EH (cell line): ENCODE data around the gene TRAF3IP3.

Experiments used
- DNase-seq: peaks from one replicate; pipeline ENCODE4 v3.0.0-alpha.2; 2015; ENCODE audit warnings: low read depth

Gene TRAF3IP3

DNA sequence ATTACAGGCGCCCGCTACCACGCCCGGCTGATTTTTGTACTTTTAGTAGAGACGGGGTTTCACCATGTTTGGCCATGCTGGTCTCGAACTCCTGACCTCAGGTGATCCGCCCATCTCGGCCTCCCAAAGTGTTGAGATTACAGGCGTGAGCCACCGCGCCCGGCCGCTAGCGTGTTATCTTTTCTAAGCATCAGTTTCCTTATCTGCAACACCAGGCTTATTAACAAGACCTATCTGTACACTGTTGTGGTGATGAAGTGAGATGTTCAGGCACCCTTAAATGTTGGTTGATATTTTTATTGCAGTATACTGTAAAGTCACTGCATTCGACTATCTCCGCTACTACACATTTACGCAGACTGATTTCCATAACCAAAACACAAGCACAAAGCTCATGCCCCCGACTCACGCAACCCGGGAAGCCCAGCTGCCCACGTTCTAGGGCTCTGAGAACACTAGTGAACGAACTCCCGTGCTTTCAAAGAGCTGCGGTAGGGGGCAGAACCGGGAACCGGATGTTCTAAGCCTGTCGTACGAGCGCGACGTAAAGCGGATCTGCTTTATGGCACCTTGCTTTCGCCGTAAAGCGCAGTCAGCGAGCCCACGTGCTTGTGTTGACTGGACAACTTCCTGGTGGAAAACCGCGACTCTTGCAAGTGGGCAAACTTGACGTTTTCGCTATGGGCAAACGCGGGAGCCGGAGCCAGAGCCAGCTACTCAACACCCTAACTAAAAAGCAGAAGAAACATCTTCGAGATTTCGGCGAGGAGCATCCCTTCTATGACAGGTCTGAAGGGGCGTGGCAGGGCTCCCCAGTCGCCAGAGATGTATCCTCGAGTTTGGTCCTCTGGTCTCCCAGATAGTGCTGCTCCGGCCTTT is 71.8 kb downstream of the TRAF3IP3 start, which contains the start of gene UTP25:
UTP25 (plus strand) TSS at position 589 of the 879 bp plus-strand sequence; CDS start at position 681, 92 bp downstream.
- peak; percentile 95 for DNase-seq

DNA sequence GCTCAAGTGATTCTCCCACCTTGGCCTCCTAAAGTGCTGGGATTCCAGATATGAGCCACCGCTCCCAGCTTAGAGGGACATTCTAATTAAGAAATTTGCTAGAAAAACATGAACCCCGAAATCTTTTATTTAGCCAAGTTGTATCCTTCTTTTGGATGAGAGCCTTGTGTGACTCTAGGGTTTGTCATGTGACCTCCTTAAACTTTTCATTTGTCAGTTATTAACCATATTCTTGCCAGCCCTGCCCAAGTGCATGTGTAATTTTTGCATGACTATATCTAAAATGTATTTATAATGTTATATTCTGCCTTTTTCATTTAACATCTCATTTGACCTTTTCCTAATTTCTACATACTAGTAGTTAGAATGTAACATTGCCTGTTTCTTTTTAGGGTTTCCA is 73.9 kb downstream of the TRAF3IP3 start:
- no peak for DNase-seq

DNA sequence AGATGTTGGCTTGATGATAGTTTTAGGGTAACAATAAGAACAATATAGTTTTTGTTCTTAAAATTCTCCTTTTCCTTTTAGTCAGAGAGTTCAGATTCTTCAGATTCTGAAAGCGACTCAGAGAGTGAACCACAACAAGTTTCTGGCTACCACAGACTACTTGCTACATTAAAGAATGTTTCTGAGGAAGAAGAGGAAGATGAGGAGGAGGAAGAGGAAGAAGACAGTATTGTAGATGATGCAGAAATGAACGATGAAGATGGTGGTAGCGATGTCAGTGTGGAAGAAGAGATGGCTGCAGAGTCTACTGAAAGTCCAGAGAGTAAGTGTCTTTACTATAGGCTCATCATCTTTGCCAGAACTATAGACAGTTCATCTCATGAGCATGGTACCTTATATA is 74.9 kb downstream of the TRAF3IP3 start:
- DNase-seq, result no peak

DNA sequence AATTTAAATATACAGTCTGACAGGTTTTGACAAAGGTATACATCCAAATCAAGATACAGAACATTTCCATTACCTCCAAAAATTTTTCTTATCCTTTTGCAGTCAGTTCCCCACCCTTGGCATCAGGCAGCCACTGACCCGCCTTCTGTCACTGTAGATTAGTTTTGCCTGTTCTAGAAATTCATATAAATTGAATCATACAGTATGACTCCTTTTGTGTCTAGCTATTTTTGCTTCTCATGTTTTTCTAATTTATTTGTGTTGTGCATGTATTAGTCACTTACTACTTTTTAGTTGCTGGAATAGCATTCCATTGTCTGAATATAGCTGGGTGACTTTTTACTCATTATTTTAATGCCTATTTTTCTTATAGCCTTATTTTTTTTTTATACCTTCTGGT is 75.8 kb downstream of the TRAF3IP3 start:
- peak; percentile 79 for DNase-seq
